ENCODE measurements around the gene DBN1.

DBN1 gene

GRCh38 chr5:177472460-177473442, 683 bp downstream of the DBN1 start:
- FAIRE-seq: no peak

GRCh38 chr5:177471610-177472356, 1.7 kb downstream of the DBN1 start:
- FAIRE-seq: no peak

DNA sequence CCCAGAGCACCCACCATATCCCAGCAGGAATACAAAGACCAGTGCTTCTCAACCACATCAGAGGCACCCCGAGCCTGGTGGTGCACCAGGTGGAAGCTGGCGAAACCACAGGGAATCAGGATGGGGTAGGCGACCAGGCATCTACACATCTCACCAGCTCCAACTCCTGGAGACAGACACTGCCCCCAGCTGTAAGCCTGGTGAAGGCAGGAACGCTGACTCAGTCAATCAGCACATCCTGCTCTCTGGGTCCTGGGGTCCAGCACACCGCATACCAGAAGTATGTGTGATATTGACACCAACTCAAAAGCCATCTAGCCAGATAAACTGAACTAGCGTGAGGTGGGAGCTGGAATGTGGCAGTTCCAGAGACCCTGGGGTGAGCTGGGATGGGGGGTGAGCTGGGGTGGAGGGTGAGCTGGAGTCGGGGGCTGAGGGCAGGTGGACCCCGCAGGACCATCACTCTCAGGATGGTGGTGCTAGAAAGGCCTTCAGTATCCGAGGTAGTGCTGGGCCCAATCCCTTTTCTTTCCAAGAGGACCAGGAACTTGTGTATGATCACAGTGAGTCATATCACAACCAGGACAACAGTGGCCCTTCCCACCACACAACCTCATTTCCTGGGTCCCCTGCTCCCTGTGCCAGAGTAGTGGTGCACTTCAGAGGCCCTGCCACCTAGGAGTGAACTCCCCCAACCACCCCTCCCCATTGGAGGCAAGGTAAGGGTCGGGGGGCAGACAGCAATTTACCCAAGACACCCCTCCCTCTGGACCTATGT, 2.5 kb downstream of the DBN1 start:
- no peak for FAIRE-seq

- no peak for FAIRE-seq
Observed at GRCh38 chr5:177469750-177470525, 3.5 kb downstream of the DBN1 start.

GRCh38 chr5:177468685-177469628, 4.5 kb downstream of the DBN1 start:
- no peak for FAIRE-seq

GRCh38 chr5:177468329-177468684, 5.1 kb downstream of the DBN1 start:
- FAIRE-seq: no peak

GRCh38 chr5:177467436-177467835, 6.0 kb downstream of the DBN1 start:
- FAIRE-seq: no peak

DNA sequence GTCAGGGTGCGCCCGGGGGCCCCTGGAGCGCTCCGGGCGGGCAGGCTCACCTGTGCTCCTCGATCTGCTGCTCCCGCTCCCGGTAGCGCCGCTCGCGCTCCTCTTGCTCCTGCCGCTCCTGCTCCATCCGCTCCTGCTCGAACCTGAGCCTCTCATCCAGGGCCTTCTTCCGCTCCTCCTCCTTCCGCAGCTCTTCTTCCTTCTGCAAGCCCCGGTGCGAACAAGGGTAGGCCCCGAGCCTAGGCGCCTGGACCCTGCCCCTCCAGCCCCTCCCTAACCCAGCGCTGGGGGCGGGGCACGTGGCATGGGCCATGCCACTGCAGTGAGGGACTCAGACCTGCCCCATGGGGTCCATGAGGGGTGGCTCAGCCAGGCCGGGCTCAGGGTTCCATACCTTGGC, 6.6 kb downstream of the DBN1 start:
- no peak for FAIRE-seq

- FAIRE-seq: no peak
Observed at GRCh38 chr5:177465044-177465443, 8.4 kb downstream of the DBN1 start.

DNA sequence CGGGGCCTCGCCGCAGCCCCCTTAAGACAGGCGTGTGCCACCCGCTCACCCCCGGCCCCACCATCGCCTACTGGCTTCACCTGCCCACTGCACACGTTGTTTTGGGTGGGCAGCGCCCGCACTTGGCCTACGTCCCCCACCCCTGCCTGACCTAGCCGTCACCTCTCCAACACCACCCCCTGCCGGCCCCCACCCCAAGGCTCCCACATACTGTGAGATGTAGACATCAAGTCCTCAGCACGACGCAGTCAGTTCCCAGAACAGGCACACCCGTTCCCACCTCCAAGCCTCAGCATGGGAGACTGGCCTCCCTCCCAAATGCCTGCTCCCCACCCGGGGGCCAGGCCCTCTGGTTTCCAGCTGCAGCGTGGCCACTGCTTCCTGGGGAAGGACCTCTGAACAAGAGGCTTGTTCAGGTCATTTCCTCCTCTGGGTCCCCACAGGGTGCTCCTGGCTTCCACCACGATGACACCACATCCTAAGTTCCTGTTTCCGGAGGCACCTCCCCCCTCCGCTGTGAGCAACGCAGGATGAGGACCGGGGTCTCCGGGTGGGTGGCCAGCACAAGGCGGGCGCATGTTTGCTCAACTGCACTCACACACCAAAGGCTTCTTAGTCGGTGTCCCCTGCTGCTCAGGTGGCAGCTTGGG, 11.3 kb downstream of the DBN1 start:
- FAIRE-seq: no peak

DNA sequence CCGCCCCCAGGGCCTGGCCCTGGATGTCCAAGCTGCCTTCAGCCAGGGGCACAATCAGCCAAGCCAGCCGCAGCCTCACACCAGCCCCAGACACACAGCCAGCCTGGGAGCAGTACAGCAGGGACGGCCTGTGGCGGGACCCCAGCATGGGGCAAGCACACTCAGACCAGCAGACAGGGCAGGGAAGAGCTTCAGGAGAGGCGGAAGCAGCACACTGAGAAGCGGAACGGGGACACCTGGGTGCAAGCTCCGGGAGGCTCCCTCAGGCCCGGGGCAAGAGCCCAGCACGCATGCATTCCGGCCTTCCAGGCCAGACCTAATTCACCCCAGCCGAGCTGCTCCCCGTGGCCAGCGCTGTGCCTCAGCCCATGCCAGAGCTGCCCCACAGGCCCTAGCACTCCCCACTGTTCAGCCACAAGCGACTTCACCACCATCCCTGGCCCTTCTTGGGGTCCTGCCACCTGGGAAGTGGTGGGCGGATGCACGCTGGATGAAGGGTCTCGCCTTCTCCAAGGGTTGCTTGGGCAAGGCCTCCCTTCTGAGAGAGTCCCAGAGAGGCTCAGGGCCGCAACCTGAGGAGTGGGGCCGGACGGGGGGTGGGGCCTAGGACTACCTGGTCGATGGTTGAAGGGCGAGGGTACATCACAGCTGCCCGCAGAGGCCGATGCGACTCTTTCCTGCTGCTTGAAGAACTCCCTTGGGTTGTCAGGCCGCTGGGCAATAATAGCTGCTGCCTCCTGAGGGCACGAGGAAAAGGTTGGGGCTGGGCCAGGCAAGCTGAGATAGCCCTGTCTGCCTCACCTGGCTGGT, 13.4 kb downstream of the DBN1 start:
- FAIRE-seq: no peak

GRCh38 chr5:177459357-177459756, 14.1 kb downstream of the DBN1 start:
- no peak for FAIRE-seq

GRCh38 chr5:177458912-177459350, 14.5 kb downstream of the DBN1 start:
- FAIRE-seq: no peak

GRCh38 chr5:177457852-177458681, 15.4 kb downstream of the DBN1 start:
- FAIRE-seq: no peak

DNA sequence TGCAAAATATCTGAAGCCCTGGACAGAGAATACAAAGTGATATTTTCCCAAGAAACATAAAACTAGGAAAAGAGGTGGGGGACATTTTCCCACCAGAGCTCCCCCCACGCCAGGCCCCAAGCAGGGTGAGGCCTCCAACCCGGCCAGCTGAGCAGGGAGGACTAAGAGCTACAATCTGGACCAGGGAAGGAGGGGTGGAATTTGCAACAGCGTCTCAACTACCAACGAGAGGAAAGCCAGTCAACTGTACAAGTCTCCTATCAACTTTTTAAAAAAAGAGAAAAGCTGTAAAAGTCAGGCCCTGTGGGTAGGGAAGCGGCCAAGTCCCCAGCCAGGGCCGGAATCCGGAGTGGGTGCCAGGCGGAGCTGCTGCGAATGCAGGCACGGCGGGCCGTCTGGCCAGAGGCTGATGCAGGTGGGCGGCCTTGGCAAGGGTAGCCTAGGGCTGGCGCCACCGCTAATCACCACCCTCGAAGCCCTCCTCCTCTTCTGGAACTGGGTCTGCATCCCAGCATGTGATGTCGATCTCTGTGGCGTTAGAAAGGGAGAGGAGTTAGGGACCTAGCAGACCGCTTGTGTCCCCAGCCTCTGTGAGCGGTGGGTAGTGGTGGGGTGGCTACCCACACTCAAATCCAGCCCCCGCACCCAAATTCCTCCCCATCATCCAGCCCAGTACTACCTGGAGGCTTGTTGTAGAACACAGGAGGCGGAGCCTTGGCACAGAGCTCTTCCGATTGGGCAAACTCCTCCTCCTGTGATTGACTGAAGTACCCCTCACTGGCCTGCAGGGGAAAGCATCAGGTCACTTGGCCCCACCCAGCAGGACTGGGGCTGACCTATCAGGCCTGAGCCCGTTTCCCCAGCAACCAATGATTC, 16.2 kb downstream of the DBN1 start:
- FAIRE-seq: peak; percentile 84

DNA sequence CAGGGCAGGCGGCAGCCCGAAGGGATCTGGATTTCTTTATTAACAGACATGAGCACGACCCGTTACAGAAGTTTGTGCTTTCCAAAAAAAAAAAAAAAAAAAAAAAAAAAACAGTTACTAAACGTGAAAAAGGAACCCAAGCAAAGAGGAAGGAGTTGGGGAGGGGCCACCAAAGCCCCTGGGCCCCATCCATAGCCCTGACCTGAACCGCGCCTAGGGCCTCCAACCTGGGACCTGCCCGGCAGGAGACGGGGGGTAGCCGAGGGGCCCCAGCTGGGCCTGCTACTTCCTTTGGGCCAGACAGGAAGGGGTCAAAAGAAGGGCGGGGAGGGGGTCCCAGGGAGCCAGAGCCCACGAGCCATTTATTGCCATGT, 16.9 kb downstream of the DBN1 start:
- FAIRE-seq: no peak

DNA sequence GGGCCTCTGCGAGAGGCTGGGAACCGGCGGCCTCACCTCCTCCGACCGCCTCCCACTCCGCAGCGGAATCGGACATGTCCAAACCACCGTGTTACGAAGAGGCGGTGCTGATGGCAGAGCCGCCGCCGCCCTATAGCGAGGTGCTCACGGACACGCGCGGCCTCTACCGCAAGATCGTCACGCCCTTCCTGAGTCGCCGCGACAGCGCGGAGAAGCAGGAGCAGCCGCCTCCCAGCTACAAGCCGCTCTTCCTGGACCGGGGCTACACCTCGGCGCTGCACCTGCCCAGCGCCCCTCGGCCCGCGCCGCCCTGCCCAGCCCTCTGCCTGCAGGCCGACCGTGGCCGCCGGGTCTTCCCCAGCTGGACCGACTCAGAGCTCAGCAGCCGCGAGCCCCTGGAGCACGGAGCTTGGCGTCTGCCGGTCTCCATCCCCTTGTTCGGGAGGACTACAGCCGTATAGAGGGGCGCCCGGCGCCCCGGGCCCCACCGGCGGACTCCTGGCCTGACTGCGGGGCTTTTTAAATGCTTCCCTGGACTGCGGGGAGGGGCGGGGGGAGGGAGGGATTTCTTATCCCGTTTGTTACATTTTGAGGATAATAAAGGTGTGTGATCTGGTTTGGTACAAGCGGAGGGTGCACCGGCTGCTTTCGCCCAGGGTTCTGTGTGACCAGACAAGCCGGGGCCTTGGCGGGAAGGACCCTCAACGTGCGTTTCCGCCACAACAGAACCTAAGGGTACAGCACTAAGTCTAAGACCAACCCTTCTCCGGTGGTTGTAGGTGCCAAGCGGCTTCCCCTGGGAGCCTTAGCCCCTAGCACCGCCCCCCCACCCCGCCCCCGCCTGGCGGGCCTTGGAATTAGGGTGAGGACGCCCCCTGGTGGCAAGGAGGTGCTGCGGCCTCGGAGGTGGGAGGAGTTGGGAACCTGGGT, 17.5 kb downstream of the DBN1 start:
- no peak for FAIRE-seq
